SH-SY5Y (cell line): ENCODE data around the gene RAC2.

Experiments
- GATA2 ChIP-seq: IDR thresholded peaks from 2 replicates; pipeline ENCODE4 v1.6.1; 2011; ENCODE audit warnings: mild to moderate bottlenecking, low read depth, low read length
- GATA3 ChIP-seq: IDR thresholded peaks from 2 replicates; pipeline ENCODE4 v1.6.1; 2011; ENCODE audit warnings: low read depth, mild to moderate bottlenecking, low read length, moderate library complexity

Gene RAC2

DNA sequence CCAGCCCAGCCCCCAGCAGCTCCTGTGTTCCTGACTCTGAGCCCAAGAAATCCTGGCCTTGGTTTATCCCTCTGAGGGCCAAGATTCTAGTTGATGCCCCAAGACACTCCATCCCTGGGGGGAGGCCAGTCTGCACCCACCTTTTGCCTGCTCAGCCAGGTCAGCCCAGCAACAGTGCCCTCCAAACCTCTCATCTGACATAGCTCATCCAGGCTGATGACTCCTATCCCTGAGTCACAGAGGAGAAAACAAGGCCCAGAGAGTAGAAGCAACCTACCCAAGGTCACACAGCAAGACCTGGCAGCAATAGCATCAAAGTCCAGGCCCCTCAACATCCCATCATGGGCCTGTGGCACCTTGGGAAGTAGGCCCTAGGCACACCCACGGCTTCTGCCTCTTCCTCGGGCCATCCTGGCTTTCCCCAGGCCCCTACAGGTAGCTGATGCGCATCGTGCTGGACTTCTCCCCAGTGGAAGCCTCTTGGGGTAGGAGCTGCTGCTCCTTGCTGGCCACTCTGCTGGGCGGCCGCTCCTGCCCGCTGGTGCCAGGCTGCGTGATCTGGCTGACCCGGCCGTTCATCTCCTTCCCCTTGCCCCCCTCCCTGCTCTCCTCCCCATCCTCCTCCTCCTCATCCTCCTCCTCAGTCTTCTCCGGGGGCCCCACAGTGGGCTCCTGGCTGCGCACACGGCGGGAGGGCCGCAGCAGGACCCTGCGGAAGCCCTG, 37.8 kb downstream of the RAC2 start:
- TF ChIP-seq GATA3 (no peak), GATA2 (no peak)

DNA sequence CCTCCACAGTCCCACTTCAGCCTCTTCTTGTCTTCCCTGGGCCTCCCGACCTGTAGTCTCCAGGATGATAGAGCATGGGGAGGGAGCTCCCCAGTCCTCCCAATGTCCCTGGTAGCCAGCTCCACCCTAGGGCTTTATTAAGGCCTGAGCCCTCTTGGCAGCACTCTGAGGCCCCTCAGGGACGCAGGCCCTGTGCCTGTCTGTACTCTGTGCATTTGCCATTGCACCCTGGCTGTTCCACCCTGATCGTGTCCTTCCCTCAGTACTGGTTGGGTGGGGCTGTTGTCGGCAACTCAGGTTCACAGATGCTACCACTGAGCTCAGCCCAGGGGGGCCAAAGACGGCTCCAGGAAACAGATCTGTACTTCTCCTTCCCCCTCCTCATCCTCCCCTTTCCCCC, 39.0 kb downstream of the RAC2 start:
- no peak for TF ChIP-seq GATA2
- TF ChIP-seq GATA3 = no peak

DNA sequence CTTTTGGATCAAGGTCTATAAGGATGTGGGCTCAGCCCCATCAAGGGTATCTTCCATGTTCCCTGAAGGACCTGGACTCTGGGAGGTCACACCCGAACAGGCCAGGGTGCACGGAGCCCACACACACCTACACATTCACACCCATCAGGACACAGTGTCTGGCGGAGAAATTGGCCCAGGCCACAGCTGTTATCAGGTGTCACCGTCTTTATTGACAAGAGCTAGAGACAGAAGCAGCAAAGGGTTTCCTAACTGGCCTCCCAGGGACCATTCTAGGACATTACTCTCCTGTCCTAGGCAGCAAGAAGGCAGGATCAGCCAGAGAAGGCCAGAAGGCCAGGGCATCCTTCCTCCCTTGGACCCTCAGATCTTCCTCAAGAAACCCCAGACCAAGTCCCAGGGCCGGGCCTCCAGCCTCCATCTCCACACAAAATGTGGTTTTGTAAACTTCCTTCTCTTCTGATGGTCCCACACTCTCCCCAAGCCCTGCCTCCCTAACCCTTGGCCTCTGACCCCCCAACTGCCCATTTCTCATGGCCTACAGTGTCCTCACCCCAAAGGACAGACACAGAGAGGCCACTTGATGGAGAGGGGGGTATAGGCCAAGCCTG, 39.9 kb downstream of the RAC2 start:
- TF ChIP-seq GATA3 = no peak
- TF ChIP-seq GATA2 = no peak

DNA sequence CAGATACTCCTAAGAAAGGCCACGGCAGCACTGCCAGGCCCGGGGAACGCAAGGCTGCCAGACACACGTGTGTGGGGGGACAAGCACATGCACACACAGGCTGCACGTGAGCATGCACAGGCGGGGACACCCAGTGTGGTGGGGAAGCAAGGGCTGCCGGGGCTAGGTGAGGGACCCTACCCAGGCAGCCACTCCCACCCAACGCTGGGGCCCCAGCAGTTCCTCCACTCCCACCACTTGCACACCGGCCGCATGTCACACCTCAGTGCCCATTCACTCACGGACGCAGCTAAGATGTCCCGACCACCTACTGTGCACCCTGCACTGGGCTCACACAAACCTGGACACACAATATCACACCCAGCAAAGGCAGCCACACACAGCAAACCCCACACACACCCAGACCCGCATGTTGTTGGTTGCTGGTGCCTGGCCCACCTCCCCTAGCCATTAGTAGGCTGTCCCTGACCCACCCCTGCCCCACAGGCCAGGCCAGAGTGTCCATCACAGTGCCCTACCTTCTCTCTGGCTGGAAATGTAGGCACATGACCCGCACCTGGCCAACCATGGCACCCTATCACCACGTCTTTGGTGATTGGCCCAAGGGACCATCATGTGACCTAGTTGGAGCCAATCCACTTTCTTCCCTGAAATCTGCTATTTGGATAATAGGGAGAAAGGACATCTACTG, 40.6 kb downstream of the RAC2 start:
- no peak for TF ChIP-seq GATA2
- no peak for TF ChIP-seq GATA3

DNA sequence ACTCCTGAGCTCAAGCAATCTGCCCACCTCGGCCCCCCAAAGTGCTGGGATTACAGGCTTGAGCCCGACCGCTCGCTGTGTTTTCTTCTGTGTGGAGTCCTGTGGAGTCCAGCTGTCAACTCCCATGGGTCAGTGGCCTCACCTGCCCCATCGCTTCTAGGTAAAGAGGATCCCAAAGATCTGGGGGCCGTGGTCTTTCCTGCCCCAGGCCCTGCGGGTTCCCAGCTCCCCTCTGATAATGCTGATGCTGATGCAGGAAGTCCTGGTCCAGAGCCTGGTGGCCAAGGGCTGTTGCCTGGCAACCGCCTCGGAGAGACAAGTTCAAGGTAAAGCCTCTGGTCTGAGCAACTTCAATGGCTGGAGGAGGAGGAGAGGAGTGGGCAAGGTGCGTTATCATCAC, 41.4 kb downstream of the RAC2 start:
- TF ChIP-seq GATA2 (no peak), GATA3 (no peak)

DNA sequence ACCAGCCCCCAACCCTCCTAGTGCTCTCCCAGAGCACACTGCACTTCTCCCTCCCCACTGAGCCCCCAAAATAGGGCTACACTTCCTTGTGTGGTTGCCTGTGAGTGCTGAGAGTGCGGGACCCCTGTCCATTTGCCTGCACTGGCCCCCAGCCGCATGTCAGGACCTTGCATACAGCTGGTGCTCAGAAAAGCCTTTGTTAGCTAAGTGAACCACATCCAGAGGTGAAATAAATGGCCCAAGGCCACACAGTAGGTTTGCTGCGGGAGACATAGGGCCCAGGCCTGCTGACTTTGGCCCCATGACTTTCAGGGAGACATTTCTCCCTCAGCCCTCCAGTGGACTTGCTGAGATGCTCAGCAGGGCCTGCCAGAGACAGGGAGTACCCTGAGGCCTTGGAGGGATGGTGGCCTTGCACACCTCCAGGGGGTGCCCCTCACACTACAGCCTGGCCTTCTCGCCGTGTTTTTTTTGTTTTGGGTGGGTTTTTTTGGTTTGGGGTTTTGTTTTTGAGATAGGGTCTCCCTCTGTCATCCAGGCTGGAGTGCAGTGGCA, 42.0 kb downstream of the RAC2 start:
- TF ChIP-seq GATA3 = no peak
- no peak for TF ChIP-seq GATA2

DNA sequence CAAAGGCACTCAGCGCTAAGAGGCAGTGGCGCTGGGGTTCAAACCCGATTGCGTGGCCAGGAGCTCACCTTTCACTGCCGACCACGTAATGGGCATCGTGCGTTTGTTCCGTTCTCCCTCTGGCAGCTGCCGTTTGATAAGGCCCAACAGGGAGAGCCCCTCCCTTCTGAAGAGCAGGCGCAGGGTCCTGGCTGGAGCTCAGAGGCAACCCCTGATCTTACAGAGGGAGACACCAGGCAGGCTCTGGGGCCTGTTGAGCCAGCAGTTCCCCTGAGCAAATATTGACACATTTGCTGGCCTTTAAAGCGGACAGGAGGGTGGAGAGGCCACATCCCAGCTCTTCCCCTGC, 44.3 kb downstream of the RAC2 start:
- TF ChIP-seq GATA2 (no peak), GATA3 (no peak)

DNA sequence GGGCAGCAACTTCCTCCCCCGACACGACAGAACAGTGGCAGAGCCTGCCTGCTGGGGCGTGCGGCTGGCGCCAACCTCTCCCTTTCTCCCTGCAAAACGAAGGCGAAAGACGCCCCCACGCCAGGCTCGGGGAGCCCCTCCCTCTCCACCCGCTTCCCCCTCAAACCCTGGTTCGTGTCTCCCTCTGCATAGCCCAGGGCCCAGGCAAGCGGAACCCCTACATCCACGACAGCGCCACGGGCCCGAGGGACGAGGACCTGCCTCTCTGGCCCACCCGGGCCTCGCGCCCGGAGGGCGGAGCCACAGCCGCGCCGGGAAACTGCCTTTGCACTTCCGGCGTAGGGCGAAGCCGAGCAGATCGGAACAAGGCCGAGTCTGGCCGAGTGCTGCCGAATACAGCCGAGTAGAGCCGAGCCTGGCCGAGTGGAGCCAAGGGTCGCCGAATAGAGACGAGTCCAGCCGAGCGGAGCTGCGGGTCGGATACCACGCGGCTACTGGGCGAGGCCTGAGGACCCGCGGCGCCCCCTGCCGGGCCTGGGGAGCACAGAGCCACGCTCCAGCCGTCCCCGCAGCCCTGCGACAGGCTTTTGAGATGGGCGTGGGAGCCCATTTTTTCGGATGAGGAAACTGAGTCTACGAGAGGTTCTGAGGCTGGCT, 44.8 kb downstream of the RAC2 start:
- no peak for TF ChIP-seq GATA2

DNA sequence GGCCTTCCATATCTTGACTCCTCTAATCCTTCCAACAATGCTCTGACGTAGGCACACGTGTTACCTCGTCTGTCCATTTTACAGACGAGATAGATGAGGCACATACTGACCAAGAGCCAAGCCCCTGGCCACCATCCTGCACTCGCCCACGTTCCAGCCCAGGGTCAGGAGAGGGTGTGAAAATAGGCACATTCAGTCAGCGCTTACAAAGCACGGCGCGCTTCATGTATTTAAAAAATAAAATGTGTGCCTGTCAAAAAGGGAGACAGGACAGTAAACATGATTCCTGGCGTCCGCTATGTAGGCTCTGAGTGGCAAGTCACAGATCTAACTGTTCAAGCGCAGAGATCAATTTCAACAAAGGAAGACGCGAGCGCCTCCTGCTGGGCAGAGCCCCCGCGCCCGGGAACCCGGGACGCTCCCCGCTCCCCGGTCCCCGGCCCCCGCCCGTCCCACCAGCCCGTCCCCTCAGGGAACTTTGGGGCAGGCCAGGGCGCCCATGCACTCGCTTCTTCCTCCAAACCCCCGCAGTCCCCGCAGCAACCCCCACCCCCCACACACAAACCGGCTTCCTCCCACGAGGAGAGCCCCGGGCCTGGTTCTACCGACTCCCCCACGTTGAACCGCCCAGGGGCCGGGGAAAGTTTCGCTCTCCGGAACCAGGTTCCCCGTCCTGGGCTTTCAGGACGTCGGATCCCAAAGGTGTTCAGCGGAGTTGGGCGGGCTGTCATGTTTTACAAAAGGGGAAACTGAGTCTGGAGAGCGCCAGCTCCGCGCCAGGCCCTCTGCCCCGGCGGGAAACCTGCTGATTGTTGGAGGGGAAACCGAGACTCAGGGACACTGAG, 45.6 kb downstream of the RAC2 start:
- TF ChIP-seq GATA3 = no peak
- no peak for TF ChIP-seq GATA2

DNA sequence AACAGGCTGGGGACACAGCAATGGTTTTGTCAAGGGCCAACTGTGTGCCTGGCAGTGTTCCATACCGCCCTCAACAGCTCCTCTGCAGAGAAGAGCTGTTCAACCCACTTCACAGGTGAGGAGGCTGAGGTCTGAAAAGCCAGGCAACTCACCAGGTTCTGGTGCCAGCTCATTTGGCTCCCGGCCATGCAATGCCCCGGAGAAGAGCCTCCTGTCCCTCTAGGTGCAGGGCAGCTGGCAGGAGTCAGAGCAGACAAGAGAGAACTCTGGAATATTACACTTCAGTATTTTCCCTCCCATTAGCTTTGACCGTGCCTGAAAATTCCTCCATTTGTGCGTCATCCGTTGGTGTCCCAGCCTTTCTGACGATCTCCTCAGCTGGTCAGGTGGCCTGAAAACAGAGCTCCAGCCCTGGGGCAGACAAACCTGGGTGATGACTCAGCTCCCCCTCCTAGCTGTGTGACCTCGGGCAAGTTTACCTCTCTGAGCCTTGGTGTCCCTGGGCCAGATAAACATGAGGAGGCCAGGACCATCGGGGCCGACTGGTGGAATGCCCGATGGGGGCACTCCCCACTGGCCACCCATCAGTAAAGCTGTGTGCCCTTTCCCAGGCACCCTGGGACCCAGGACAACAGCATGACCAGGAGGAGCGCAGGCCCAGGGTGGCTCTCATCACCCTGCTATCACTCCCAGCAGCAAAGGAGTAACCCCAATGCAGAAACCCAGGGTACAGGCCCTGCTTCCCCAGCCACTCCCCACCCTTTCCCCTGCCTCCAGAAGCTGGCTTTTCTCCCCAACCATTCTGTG, 46.4 kb downstream of the RAC2 start:
- TF ChIP-seq GATA3 (no peak), GATA2 (no peak)

DNA sequence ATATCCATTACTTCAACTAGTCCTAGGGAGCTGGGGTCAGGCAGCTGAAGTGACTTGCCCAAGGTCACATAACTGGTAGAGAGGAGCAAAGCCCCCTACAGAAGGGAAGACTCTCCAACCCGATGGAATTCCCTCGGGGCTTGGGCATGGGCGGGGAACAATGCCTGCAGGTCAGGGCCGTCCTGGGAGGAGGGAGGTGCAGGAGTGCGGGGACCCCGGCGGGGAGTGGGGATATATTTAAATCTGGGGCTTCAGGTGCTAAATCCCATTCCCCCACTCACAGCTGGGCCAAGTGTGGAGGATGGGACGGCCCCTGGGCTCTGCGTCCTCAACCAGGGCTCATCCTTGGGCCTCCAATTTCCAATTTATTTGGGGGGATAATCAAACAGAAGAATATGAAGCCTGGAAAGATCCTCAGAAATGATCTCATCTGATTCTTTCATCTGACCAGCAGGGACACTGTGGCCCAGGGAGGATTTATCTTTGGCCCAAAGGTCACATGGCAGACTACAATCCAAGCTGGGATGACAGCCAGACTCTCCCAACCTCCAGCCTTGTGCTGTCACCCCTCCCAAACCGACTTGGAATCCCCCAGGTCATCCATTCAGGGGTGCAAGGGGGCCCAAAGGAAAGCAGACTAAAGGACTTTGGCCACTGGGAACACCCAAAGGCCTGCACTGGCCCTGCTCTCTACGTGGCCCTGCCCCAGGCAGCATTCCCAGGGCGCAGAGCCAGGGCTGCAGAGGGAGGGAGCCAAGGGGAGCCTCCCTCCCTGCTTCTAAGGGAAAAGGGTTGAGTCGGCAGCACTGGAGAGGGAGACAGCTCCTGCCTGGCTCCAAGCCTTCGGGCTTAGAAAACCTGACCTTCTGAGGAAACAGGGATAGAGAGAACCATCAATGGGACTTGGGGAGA, 47.3 kb downstream of the RAC2 start:
- TF ChIP-seq GATA3 = no peak
- TF ChIP-seq GATA2 = no peak

DNA sequence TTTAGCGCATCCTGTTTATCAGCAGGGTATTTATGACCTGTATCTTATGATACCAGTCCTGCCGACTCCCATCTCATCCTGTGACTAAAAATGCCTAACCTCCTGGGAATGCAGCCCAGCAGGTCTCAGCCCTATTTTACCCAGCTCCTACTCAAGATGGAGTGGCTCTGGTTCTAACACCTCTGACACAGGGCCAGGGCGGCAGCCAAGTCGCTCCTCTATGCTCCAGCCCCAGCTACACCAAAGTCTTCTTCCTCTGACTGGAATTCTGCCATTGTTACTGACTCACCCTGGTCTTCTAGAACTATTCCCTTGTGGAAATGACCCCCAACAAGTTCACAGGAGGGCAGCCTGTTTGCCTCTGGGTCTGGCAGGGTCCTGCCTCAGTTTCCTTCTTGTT, 48.1 kb downstream of the RAC2 start:
- TF ChIP-seq GATA3 (no peak), GATA2 (no peak)

DNA sequence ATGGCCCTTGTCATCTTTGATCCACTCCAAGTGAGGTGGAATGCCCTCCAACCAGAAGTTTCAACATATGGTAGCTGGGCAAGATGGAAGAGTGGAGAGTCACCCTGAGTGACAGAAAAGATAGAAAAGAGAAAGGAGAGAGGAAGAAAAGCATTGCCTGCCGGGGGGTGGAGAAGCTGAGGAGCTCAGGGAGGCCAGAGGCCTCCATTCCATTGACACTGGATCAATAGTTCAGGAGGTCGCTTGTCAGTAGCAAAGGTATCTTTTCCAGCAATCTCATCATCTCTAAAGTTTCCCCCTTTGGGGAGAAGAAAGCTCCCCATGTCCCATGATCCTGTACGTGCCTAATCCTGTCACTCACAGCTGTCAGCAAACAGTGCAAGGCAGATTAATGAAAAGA, 49.3 kb downstream of the RAC2 start:
- TF ChIP-seq GATA3 = no peak
